ENCODE data around the gene LAMA3. TPM values are rescaled to one million over a fixed set of nuclear protein-coding genes. Genes with fewer than 3 reads are reported as not detected.

LAMA3 gene
- total RNA-seq, 2 donors from 2014 or later: 5.0 to 6.4 TPM

GRCh38 chr18:23887493-23887892 lies 198.2 kb downstream of the LAMA3 start:
- Histone ChIP-seq H3K27me3 (no peaks in the 10 kb centered on the region), H3K9me3 (no peaks in the 10 kb centered on the region), H3K4me1 (peaks cover 0 to 14% of the 10 kb centered on the region in 2 donors), H3K4me3 (no peak overlapping the region), H3K27ac (no peak overlapping the region), H3K36me3 (no peaks in the 10 kb centered on the region)
- TF ChIP-seq CTCF (IDR thresholded peaks at IDR 0.05): no peak
- no peak for DNase-seq (ENCODE audit: low spot score)

GRCh38 chr18:23888881-23889280 lies 199.6 kb downstream of the LAMA3 start:
- H3K27ac ChIP-seq: no peak overlapping the region
- no peak overlapping the region for H3K4me3 ChIP-seq
- no peak for TF ChIP-seq CTCF (IDR thresholded peaks at IDR 0.05)
- no peaks in the 10 kb centered on the region for H3K9me3 ChIP-seq
- no peak for DNase-seq (ENCODE audit: low spot score)
- H3K36me3 ChIP-seq: no peaks in the 10 kb centered on the region
- no peaks in the 10 kb centered on the region for H3K27me3 ChIP-seq
- H3K4me1 ChIP-seq: peaks cover 0 to 14% of the 10 kb centered on the region in 2 donors

- Histone ChIP-seq H3K36me3 (no peaks in the 10 kb centered on the region), H3K27ac (no peak overlapping the region), H3K4me1 (peaks cover 0 to 8% of the 10 kb centered on the region in 2 donors), H3K4me3 (no peak overlapping the region), H3K27me3 (no peaks in the 10 kb centered on the region), H3K9me3 (no peaks in the 10 kb centered on the region)
- DNase-seq (ENCODE audit: low spot score): no peak
- TF ChIP-seq CTCF (IDR thresholded peaks at IDR 0.05): no peak
Measured at GRCh38 chr18:23889907-23890306, 200.7 kb downstream of the LAMA3 start.

GRCh38 chr18:23890589-23890988 lies 201.3 kb downstream of the LAMA3 start:
- Histone ChIP-seq H3K27me3 (no peaks in the 10 kb centered on the region), H3K36me3 (no peaks in the 10 kb centered on the region), H3K4me3 (no peak overlapping the region), H3K9me3 (no peaks in the 10 kb centered on the region), H3K27ac (no peak overlapping the region), H3K4me1 (peaks cover 0 to 7% of the 10 kb centered on the region in 2 donors)
- TF ChIP-seq CTCF (IDR thresholded peaks at IDR 0.05): no peak
- no peak for DNase-seq (ENCODE audit: low spot score)

GRCh38 chr18:23893653-23894052 lies 204.4 kb downstream of the LAMA3 start:
- H3K27me3 ChIP-seq: no peaks in the 10 kb centered on the region
- H3K36me3 ChIP-seq: no peaks in the 10 kb centered on the region
- no peak overlapping the region for H3K4me3 ChIP-seq
- no peaks in the 10 kb centered on the region for H3K9me3 ChIP-seq
- no peak for DNase-seq (ENCODE audit: low spot score)
- no peak for TF ChIP-seq CTCF (IDR thresholded peaks at IDR 0.05)
- H3K27ac ChIP-seq: no peak overlapping the region
- H3K4me1 ChIP-seq: no peaks in the 10 kb centered on the region

- no peak overlapping the region for H3K27ac ChIP-seq
- H3K27me3 ChIP-seq: no peaks in the 10 kb centered on the region
- H3K9me3 ChIP-seq: no peaks in the 10 kb centered on the region
- DNase-seq (ENCODE audit: low spot score): no peak
- no peaks in the 10 kb centered on the region for H3K36me3 ChIP-seq
- H3K4me1 ChIP-seq: no peaks in the 10 kb centered on the region
- H3K4me3 ChIP-seq: no peak overlapping the region
- TF ChIP-seq CTCF (IDR thresholded peaks at IDR 0.05): no peak
Measured at GRCh38 chr18:23894661-23895175, 205.5 kb downstream of the LAMA3 start.

All from right atrium auricular region (tissue), 2 donors.